Measurements from ENCODE around the gene SAMD9.

DNA sequence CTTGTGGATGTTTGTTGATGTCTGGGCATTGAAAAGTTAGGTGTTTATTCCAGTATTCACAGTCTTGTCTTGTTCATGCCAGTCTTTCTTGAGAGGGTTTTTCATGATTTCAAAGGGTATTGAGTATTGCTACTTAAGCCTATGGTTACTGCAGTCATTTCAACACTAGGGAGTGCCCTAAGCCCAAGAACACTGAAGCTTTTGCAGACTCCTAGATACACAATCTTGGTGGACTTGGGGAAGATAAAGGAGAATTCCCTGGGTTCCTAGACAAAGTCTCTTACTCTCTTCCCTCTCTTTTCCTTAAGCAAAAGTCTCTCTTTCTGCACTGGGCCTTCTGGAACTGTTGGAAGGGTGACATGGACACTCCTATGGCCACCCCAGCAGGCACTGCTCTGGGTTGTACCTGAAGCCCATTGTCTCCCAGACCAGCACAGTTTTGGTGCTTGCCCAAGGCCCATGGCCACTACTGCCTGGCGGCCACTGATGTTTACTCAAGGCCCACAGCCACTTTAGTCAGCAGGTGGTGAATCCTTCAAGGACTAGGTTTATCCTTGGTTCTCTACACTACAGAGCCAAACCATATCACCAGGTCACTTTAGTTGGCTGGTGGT is 24.9 kb downstream of the SAMD9 start:
- TF ChIP-seq EZH2 (IDR thresholded peaks at IDR 0.05; ENCODE audit: insufficient read depth, poor library complexity, severe bottlenecking) (no peak), EZH2phosphoT487 (IDR thresholded peaks at IDR 0.05; ENCODE audit: insufficient read depth, low read depth) (no peak)

Data from GM23248 (cell line).